PC-3 (cell line): ENCODE measurements around the gene MSL2. TPM values are rescaled to one million over a fixed set of nuclear protein-coding genes. Genes with fewer than 3 reads are reported as not detected.

Experiments
- ATAC-seq: fragments of 200-7000 bp; cut with Tn5 transposase; 2 replicates; pipeline ENCODE4 v1.9.1; 2020; ENCODE audit warnings: mild to moderate bottlenecking, moderate library complexity
- BruUV-seq: library from RNA; stranded (reverse); fragments of 400-500 nt; replicated peaks from 2 replicates; lab custom pipeline; 2021; lab: Mats Ljungman, UMichigan
- CTCF ChIA-PET: fragments of 300-600 bp; sonication (Branson Sonifier 250); formaldehyde crosslinking; loops from one replicate; lab custom pipeline; 2022; ENCODE audit warnings: antibody characterized with exemption; lab: Charles Lee
- POLR2A ChIA-PET: fragments of 300-600 bp; sonication (Branson Sonifier 250); formaldehyde crosslinking; loops from one replicate; lab custom pipeline; 2022; ENCODE audit warnings: antibody characterized with exemption; ENCODE audit not compliant: unreplicated experiment; lab: Charles Lee
- DNase-seq: peaks from one replicate; pipeline ENCODE4 v3.0.0-alpha.2; 2015
- H2AFZ ChIP-seq: fragments of 300-600 bp; sonication (generic); 2 replicates; pipeline ENCODE4 v1.6.0; 2016; ENCODE audit warnings: antibody characterized with exemption, low read length
- H3F3A ChIP-seq: fragments of 300-600 bp; sonication (generic); one replicate; pipeline ENCODE4 v1.6.0; 2017; ENCODE audit warnings: antibody characterized with exemption, low read length, control low read depth, mild to moderate bottlenecking; ENCODE audit not compliant: unreplicated experiment
- H3K27ac ChIP-seq: fragments of 300-600 bp; sonication (generic); 2 replicates; pipeline ENCODE4 v1.5.1; 2016; ENCODE audit warnings: mild to moderate bottlenecking, low read length
- H3K27me3 ChIP-seq: fragments of 300-600 bp; sonication (generic); 2 replicates; pipeline ENCODE4 v1.6.1; 2016; ENCODE audit warnings: low read length, mixed read lengths
- H3K36me3 ChIP-seq: fragments of 300-600 bp; sonication (generic); 2 replicates; pipeline ENCODE4 v1.6.1; 2016; ENCODE audit warnings: low read depth, mixed run types, low read length, mixed read lengths
- H3K4me1 ChIP-seq: fragments of 300-600 bp; sonication (generic); 2 replicates; pipeline ENCODE4 v1.5.1; 2016; ENCODE audit warnings: low read length; ENCODE audit not compliant: insufficient read depth
- H3K4me2 ChIP-seq: fragments of 300-600 bp; sonication (generic); 2 replicates; pipeline ENCODE4 v1.6.0; 2016; ENCODE audit warnings: low read length
- H3K4me3 ChIP-seq: fragments of 300-600 bp; sonication (generic); 2 replicates; pipeline ENCODE4 v1.5.1; 2016; ENCODE audit warnings: mild to moderate bottlenecking, low read length, mixed read lengths
- H3K79me2 ChIP-seq: fragments of 300-600 bp; sonication (generic); 2 replicates; pipeline ENCODE4 v1.6.1; 2017; ENCODE audit warnings: low read length, mixed read lengths
- H3K9ac ChIP-seq: fragments of 300-600 bp; sonication (generic); 2 replicates; pipeline ENCODE4 v1.6.0; 2016; ENCODE audit warnings: mild to moderate bottlenecking, low read length
- H3K9me2 ChIP-seq: fragments of 300-600 bp; sonication (generic); replicated peaks from 2 replicates; pipeline ENCODE4 v1.6.1; 2016; ENCODE audit warnings: mixed run types, low read length, mixed read lengths
- H3K9me3 ChIP-seq: fragments of 300-600 bp; sonication (generic); 2 replicates; pipeline ENCODE4 v1.6.1; 2016; ENCODE audit warnings: low read length, mixed read lengths
- H4K20me1 ChIP-seq: fragments of 300-600 bp; sonication (generic); 2 replicates; pipeline ENCODE4 v1.6.1; 2016; ENCODE audit warnings: low read length, mixed read lengths
- EZH2 ChIP-seq: fragments of 300-600 bp; sonication (generic); IDR thresholded peaks from one replicate; pipeline ENCODE4 v1.6.1; 2017; ENCODE audit warnings: antibody characterized with exemption, mild to moderate bottlenecking, low read length; ENCODE audit not compliant: unreplicated experiment
- EZH2phosphoT487 ChIP-seq: fragments of 300-600 bp; sonication (generic); IDR thresholded peaks from 2 replicates; pipeline ENCODE4 v1.6.1; 2018; ENCODE audit warnings: mild to moderate bottlenecking, antibody characterized with exemption, low read length, borderline replicate concordance
- intact Hi-C: fragments of 100-400 bp; cut with micrococcal nuclease; formaldehyde crosslinking; loops from 2 replicates; pipeline ENCODE4 v1.9.0; 2023
- total RNA-seq: library from RNA; depleted of rRNA; stranded (reverse); fragments of >200 nt; gene quantifications from 2 replicates; pipeline ENCODE4 v1.2.3, GENCODE V29; 2014; rRNA removed
- TF ChIP-seq, protein P1 (sequence below): fragments of 300-600 bp; sonication (generic); conservative IDR thresholded peaks from 2 replicates; pipeline ENCODE4 v1.5.1; 2017; ENCODE audit warnings: antibody characterized with exemption, low read depth, mild to moderate bottlenecking, low read length

MSL2 gene
- total RNA-seq, 1 experiment from 2014 or later, result 7.9 TPM

DNA sequence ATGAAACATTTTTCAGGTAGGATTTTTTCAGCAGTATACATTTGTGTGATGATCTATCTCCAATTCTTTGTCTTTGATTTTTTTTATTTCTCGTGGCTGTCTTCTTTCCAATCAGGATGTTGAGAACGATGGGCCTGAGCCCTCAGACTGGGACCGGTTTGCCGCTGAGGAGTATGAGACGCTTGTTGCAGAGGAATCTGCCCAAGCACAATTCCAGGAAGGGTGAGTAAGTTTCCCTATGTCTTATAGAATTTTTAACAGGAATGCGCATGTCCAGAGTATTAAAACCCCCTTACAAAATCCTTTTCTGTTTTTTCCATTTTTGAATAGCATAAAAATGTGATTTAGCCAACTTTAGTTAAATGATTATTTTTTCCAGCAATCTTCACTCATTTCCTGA lies 90.0 kb downstream of the MSL2 start:
- ChIA-PET POLR2A (no interaction called here), CTCF (no interaction called here)
- no peak overlapping the region for H3K4me3 ChIP-seq
- ATAC-seq (no peak), DNase-seq (no peak)
- no peak for TF ChIP-seq EZH2phosphoT487
- TF ChIP-seq EZH2, result no peak
- no peaks in the 10 kb centered on the region for H3K9me2 ChIP-seq
- H3K27me3 ChIP-seq, result no peaks in the 10 kb centered on the region
- no peak overlapping the region for H2AFZ ChIP-seq
- BruUV-seq, result no TSS peak
- H3K79me2 ChIP-seq, result no peaks in the 10 kb centered on the region
- H3K9ac ChIP-seq, result no peak overlapping the region
- no peak overlapping the region for H3K4me2 ChIP-seq
- no peak overlapping the region for H3K27ac ChIP-seq
- H3F3A ChIP-seq, result no peaks in the 10 kb centered on the region
- intact Hi-C loops, result no loop called here
- H3K36me3 ChIP-seq, result no peaks in the 10 kb centered on the region
- H3K4me1 ChIP-seq, result no peaks in the 10 kb centered on the region
- no peaks in the 10 kb centered on the region for H4K20me1 ChIP-seq
- H3K9me3 ChIP-seq, result no peaks in the 10 kb centered on the region

DNA sequence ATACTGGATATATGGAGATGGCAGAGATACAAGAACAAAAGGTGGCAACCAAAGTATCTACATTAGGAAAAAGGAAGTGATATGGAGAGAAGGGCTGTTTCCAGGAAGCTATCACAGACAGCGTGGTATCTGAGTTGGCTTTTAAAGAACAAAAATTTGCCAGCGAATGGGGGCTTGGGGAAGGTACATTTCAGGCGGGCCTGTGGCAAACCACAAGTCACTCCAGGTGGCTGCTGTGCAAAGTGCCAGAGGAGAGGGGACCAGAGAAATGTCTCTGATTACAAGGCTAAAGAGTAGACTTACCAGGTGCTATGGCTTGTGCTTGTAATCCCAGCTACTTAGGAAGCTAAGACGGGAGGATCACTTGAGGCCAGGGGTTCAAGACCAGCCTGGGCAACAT lies 91.1 kb downstream of the MSL2 start:
- DNase-seq (no peak), ATAC-seq (no peak)
- H3K27ac ChIP-seq, result no peak overlapping the region
- POLR2A ChIA-PET, result no interaction called here
- no peaks in the 10 kb centered on the region for H3K4me1 ChIP-seq
- H4K20me1 ChIP-seq, result no peaks in the 10 kb centered on the region
- CTCF ChIA-PET, result no interaction called here
- H3K9me2 ChIP-seq, result no peaks in the 10 kb centered on the region
- H3K79me2 ChIP-seq, result no peaks in the 10 kb centered on the region
- H3K9me3 ChIP-seq, result no peaks in the 10 kb centered on the region
- H3F3A ChIP-seq, result no peaks in the 10 kb centered on the region
- TF ChIP-seq EZH2 (no peak), EZH2phosphoT487 (no peak)
- TF ChIP-seq, protein P1, sequence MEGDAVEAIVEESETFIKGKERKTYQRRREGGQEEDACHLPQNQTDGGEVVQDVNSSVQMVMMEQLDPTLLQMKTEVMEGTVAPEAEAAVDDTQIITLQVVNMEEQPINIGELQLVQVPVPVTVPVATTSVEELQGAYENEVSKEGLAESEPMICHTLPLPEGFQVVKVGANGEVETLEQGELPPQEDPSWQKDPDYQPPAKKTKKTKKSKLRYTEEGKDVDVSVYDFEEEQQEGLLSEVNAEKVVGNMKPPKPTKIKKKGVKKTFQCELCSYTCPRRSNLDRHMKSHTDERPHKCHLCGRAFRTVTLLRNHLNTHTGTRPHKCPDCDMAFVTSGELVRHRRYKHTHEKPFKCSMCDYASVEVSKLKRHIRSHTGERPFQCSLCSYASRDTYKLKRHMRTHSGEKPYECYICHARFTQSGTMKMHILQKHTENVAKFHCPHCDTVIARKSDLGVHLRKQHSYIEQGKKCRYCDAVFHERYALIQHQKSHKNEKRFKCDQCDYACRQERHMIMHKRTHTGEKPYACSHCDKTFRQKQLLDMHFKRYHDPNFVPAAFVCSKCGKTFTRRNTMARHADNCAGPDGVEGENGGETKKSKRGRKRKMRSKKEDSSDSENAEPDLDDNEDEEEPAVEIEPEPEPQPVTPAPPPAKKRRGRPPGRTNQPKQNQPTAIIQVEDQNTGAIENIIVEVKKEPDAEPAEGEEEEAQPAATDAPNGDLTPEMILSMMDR, result no peak
- no TSS peak for BruUV-seq
- H3K27me3 ChIP-seq, result no peaks in the 10 kb centered on the region
- no peak overlapping the region for H3K4me3 ChIP-seq
- intact Hi-C loops, result no loop called here
- H3K36me3 ChIP-seq, result no peaks in the 10 kb centered on the region
- no peak overlapping the region for H3K4me2 ChIP-seq
- no peak overlapping the region for H3K9ac ChIP-seq
- no peak overlapping the region for H2AFZ ChIP-seq

Other genes with a start within 250 kb of the MSL2 start
- 9.4 and 12.3 TPM in 2 replicates for gene PPP2R3A, start 230.6 kb downstream of the MSL2 start, total RNA-seq
- gene PCCB, start 54.0 kb upstream of the MSL2 start, total RNA-seq, result 53.5 and 58.2 TPM in 2 replicates